ENCODE data around the gene GAS2. TPM values are rescaled to one million over a fixed set of nuclear protein-coding genes. Genes with fewer than 3 reads are reported as not detected.

The GAS2 gene
- 0.75 to 1.1 TPM (median 1.0 TPM) in 5 replicates for total RNA-seq (2022; extraction: Qiagen RNA extraction; ENCODE audit: low read depth)

DNA sequence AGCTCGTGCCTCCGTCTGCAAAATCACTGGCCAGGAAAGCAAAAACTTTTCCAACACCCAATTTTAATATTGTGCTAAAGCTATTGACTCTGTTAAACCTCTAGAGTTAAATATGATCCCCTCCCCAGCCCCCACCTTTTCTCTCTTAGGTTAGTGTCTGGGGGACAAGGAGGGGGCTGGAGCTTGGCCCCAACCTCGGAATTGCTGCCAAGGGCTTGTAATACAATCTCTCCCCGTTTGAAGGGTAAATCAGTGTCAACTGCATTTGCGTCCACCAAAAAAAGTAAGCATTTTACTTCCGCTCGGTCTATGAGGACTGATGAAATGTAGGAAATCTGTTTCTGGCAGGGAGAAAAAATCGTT lies at the start of gene GAS2:
Gene GAS2 (plus strand): TSS at position 287 of the 363 bp plus-strand sequence. CDS start 8,259 bp downstream, outside the sequence.

DNA sequence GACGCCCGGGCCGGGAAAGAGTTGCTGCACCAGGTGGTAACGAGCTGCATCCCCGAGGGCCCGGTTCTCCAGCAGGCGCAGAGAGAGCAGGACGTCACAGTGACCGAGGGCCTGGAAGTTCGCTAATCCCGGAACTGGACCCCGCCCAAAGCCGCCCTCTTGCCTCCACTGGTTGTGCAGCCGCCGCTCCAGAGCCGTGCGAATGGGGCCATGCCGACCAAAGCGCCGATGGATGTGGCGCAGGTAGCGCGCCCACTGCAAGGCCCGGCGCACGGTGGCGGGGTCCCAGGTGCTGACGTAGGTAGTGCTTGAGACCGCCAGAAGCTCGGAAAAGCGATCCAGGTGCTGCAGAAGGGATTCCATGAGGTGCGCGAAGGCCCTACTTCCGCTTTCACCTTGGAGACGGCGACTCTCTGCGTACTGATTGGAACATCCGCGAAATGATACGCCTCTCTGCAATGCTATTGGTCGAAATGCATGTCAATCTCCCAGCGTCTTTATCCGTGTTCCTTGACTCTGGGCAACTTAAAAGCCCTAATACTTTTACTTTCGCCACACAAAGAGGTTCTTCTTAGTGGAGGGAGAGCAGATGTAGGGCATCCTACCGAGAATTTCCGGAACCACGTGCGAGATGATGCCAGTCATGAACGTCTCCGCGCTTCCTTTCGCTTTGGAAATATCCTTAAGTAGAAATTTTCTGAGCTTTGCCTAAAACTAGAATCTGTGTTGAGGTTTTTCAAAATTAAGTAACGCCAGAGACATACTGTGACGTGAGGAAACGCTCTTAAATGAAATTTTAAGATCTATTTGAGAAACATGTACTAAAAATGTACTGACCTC lies 40.7 kb upstream of the GAS2 start, which contains the start of gene FANCF:
Gene FANCF (minus strand): TSS at position 376 of the 840 bp plus-strand sequence. CDS start 13 bp downstream, at position 363.

DNA sequence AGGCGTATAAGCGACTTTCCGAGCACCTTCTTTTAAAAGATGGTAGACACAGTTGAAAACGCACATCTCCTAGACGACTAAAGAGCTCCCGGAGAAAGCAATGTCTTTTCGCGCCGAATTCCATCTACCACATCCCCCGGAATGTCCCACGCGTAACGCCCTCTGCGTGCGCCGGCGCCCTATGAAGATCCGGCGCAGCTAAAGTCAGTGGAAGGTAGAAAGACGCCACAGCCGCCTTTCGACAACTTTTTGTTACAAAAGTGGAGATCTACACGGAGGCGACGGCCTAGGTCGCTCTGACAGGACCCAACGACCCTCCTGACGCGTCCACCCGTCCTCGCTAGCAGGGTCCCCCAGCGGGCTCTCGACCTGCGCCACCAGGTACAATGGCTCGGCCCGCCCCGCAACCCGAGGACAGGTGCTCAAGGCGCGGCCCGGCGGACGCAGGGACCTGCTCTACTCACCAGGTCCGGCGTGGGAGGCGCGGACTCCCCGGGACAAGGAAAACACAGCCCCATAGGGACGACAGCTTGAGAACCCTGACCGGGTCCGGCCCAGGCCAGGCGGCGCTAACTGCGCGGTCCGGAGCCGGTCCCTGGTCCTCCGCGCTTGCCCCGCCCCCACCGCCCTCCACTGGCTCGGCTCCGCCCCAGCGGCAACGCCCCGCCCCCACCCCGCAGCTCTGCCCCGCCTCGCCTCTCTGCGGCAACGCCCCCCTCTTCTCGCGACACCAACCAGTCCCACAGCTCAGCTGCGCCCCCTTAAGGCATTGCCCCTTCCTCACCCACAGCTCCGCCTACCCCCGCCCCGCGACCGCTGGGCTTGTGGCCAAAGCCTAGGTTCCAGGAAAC lies 163.0 kb downstream of the GAS2 start, which contains the start of gene SVIP:
Gene SVIP (minus strand): TSS at position 571 of the 851 bp plus-strand sequence. CDS start 53 bp downstream, at position 518.

DNA sequence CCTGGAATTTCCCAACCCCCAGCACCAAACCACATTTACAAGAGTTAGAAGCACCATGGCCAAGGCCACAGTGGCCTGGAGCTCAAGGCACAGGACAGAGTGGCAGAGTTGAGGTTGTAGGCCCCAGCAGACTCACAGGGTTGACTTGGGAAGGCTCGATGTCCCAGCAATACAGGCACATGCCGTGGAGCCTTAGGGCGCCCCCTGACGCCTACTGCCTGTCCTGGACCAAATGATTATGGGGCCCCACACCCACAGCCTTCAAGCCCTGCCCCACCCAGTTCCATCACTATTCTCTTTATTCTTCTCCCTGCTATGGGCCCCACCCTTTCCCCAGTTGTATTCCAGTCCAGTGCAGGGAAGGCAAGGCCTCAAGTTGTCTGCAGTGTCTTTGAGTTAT lies 193.8 kb downstream of the GAS2 start, which contains the start of gene CCDC179:
Gene CCDC179 (minus strand): TSS at position 234 of the 400 bp plus-strand sequence. CDS start 53 bp downstream, at position 181.

Other genes with a start within 250 kb of the GAS2 start
- gene FANCF, start 40.8 kb upstream of the GAS2 start, total RNA-seq (2022; extraction: Qiagen RNA extraction; ENCODE audit: low read depth), result 5.0 to 8.6 TPM (median 7.3 TPM) in 5 replicates
- 7.8 to 17.2 TPM (median 13.4 TPM) in 5 replicates for gene SVIP, start 163.2 kb downstream of the GAS2 start, total RNA-seq (2022; extraction: Qiagen RNA extraction; ENCODE audit: low read depth)
- gene CCDC179, start 193.9 kb downstream of the GAS2 start, total RNA-seq (2022; extraction: Qiagen RNA extraction; ENCODE audit: low read depth), result not detected in 5 replicates